Keratinocyte (primary cell): ENCODE data around the gene YAF2. TPM values are rescaled to one million over a fixed set of nuclear protein-coding genes. Genes with fewer than 3 reads are reported as not detected.

Experiments
- DNase-seq: peaks from one replicate; pipeline ENCODE4 v3.0.0-alpha.2; 2011; ENCODE audit warnings: low read depth, missing footprints, low spot score
- FAIRE-seq: peaks from 2 replicates; lab custom pipeline; 2011; peaks lifted over from hg19 to GRCh38; lab: Jason Lieb, UNC
- H2AFZ ChIP-seq: 2 replicates; pipeline ENCODE4 v1.6.0; 2012; ENCODE audit warnings: low read length, control low read depth, inconsistent platforms; ENCODE audit not compliant: control insufficient read depth
- H3K27ac ChIP-seq: 2 replicates; pipeline ENCODE4 v1.5.1; 2011; ENCODE audit warnings: low read length; ENCODE audit not compliant: control insufficient read depth, insufficient read depth
- H3K27me3 ChIP-seq: 3 replicates; pipeline ENCODE4 v1.6.0; 2011; ENCODE audit warnings: low read length; ENCODE audit not compliant: control insufficient read depth, insufficient read depth; ENCODE audit errors: extremely low read depth
- H3K36me3 ChIP-seq, 2 experiments: 2 replicates in 1 of 2; 3 replicates in 1 of 2; pipeline ENCODE4 v1.5.1; 2011; ENCODE audit warnings: low read length in 2 of 2, mild to moderate bottlenecking in 1 of 2; ENCODE audit not compliant: control insufficient read depth in 2 of 2, insufficient read depth in 2 of 2; ENCODE audit errors: extremely low read depth in 1 of 2
- H3K4me1 ChIP-seq: 3 replicates; pipeline ENCODE4 v1.5.1; 2011; ENCODE audit warnings: low read length; ENCODE audit not compliant: control insufficient read depth, insufficient read depth; ENCODE audit errors: extremely low read depth
- H3K4me2 ChIP-seq: 3 replicates; pipeline ENCODE4 v1.6.0; 2011; ENCODE audit warnings: low read depth, low read length; ENCODE audit not compliant: control insufficient read depth, insufficient read depth; ENCODE audit errors: extremely low read depth
- H3K4me3 ChIP-seq, 3 experiments: fragments of 200-600 bp in 1 of 3; sonication (generic) in 1 of 3; 2 replicates in 2 of 3; 3 replicates in 1 of 3; pipeline ENCODE4 v1.5.1; 2011 to 2016; ENCODE audit warnings: low read length in 3 of 3, mild to moderate bottlenecking in 3 of 3, control low read depth in 2 of 3, inconsistent platforms in 1 of 3, low read depth in 1 of 3, mixed read lengths in 1 of 3, mixed run types in 1 of 3, moderate library complexity in 1 of 3; ENCODE audit not compliant: control insufficient read depth in 2 of 3, insufficient read depth in 2 of 3; ENCODE audit errors: extremely low read depth in 1 of 3
- H3K79me2 ChIP-seq: 2 replicates; pipeline ENCODE4 v1.6.0; 2012; ENCODE audit warnings: low read length; ENCODE audit not compliant: control insufficient read depth, insufficient read depth
- H3K9ac ChIP-seq: 3 replicates; pipeline ENCODE4 v1.6.0; 2011; ENCODE audit warnings: low read length; ENCODE audit not compliant: control insufficient read depth, insufficient read depth; ENCODE audit errors: extremely low read depth
- H3K9me1 ChIP-seq: 3 replicates; pipeline ENCODE4 v1.6.0; 2011; ENCODE audit warnings: low read length; ENCODE audit not compliant: control insufficient read depth, insufficient read depth; ENCODE audit errors: extremely low read depth
- H3K9me3 ChIP-seq: 2 replicates; pipeline ENCODE4 v1.5.1; 2012; ENCODE audit warnings: low read depth, low read length; ENCODE audit not compliant: control insufficient read depth
- H4K20me1 ChIP-seq: 3 replicates; pipeline ENCODE4 v1.6.0; 2011; ENCODE audit warnings: low read length; ENCODE audit not compliant: control insufficient read depth, insufficient read depth; ENCODE audit errors: extremely low read depth
- EZH2 ChIP-seq: IDR thresholded peaks from one replicate; pipeline ENCODE4 v1.6.1; 2012; ENCODE audit warnings: inconsistent platforms, mild to moderate bottlenecking, low read length, moderate library complexity
- dilution Hi-C: fragments of 300-500 bp; cut with MboI; formaldehyde crosslinking; loops from one replicate; pipeline ENCODE4 v1.7.0; 2020; ENCODE audit warnings: low sequenced_read_pairs; ENCODE audit not compliant: extremely low pct_ligation_motif_present
- polyA plus RNA-seq, 5 experiments: library from polyadenylated mRNA; depleted of rRNA in 3 of 5; stranded (reverse) in 3 of 5; stranded (forward) in 1 of 5; unstranded in 1 of 5; fragments of >200 nt; gene quantifications; 1 replicate in 1 of 5; 2 replicates in 3 of 5; 3 replicates in 1 of 5; pipeline versions ENCODE4 v1.2.1 to v1.2.3, GENCODE V29; 2011 to 2012; ENCODE audit warnings: missing spikeins in 2 of 5, low read depth in 1 of 5, low replicate concordance in 1 of 5
- TF ChIP-seq, protein P1 (sequence below), 3 experiments: IDR thresholded peaks in 1 of 3; conservative IDR thresholded peaks in 1 of 3; optimal IDR thresholded peaks in 1 of 3; 2 replicates in 2 of 3; 3 replicates in 1 of 3; pipeline versions ENCODE3 to v1.5.1; 2011; ENCODE audit warnings: low read length in 3 of 3, mild to moderate bottlenecking in 3 of 3, moderate library complexity in 2 of 3, control low read depth in 1 of 3, inconsistent platforms in 1 of 3; ENCODE audit not compliant: insufficient read depth in 2 of 3; ENCODE audit errors: extremely low read depth in 1 of 3

The YAF2 gene
- polyA plus RNA-seq, 1 donor (not counting 4 experiments of a cell fraction or from before 2014, with no cell fraction given) = 15.3 TPM

DNA sequence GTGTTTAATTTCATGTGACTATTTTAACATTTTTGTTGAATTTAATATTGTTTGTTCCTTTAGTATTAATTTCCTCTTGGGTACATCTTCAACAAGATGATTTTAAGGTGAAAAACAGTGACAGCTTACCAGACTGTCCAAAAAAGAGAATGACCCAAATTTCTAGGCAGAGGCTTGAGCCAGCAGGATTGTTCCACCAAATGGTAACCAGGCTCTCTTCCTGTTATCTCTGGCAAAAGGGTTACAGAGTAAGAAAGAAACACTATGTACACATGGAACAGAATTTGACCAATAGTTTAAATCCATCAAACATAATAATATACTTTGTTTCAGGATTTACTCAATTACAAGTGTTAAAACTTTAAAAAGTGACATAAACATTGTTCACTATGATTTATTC lies 39.0 kb downstream of the YAF2 start:
- FAIRE-seq = no peak
- TF ChIP-seq, protein P1, sequence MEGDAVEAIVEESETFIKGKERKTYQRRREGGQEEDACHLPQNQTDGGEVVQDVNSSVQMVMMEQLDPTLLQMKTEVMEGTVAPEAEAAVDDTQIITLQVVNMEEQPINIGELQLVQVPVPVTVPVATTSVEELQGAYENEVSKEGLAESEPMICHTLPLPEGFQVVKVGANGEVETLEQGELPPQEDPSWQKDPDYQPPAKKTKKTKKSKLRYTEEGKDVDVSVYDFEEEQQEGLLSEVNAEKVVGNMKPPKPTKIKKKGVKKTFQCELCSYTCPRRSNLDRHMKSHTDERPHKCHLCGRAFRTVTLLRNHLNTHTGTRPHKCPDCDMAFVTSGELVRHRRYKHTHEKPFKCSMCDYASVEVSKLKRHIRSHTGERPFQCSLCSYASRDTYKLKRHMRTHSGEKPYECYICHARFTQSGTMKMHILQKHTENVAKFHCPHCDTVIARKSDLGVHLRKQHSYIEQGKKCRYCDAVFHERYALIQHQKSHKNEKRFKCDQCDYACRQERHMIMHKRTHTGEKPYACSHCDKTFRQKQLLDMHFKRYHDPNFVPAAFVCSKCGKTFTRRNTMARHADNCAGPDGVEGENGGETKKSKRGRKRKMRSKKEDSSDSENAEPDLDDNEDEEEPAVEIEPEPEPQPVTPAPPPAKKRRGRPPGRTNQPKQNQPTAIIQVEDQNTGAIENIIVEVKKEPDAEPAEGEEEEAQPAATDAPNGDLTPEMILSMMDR (optimal IDR thresholded peaks at IDR 0.05 in 1 of 3, IDR thresholded peaks at IDR 0.05 in 1 of 3, conservative IDR thresholded peaks at IDR 0.05 in 1 of 3; ENCODE audit: extremely low read depth in 1 of 3, insufficient read depth in 2 of 3, low read length in 3 of 3) = no peak
- TF ChIP-seq EZH2 = no peak

DNA sequence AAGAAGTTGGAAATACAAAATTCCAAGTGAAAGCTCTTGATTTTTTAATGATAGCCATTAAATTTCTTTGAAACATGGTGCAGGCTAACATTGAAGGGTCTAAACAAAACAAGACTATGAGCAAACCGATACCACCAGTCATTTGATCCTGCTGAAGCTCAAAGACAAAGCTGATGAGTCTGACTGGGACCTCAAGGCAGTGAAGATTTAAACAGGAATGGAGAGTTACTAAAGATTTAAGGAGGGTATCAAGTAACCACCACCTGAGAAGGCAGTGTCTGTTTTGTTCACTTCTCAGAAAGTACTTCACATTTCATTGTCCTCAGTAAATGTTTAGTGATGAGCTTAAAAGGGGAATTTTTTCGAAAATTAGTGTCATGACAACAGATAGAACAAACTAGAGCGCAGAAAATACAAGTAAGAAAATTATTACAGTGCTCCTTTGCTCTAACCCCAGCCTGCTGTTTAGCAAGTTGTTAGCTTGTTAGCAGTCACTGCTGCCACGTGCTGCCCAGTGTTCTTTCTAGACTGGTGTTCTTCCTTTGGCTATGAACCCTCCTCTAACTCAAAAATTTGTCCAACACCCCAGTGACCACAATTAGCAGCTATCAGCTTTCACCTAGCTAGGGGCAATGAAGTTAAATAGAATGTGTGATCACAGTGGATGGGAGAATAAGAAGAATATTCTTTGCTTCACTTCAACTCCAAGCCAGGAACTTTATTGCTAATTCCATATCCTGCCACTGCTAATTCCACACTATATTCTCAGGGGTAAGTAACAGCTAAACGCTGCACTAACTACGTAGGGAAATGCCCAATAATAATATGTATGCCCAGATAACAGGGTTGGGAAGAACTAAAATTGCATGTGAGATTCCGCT lies 41.1 kb downstream of the YAF2 start:
- no peak overlapping the region for H3K9ac ChIP-seq
- no peak for FAIRE-seq
- dilution Hi-C loops = no loop called here

More for the DNA sequence above, 39.0 kb downstream of the YAF2 start:
- Histone ChIP-seq H3K27ac (no peak overlapping the region), H2AFZ (no peak overlapping the region), H3K36me3 (no peaks in the 10 kb centered on the region), H3K9me1 (no peaks in the 10 kb centered on the region), H3K9ac (no peak overlapping the region), H4K20me1 (no peaks in the 10 kb centered on the region), H3K9me3 (no peaks in the 10 kb centered on the region), H3K4me2 (no peak overlapping the region), H3K4me1 (no peaks in the 10 kb centered on the region), H3K79me2 (no peaks in the 10 kb centered on the region), H3K27me3 (no peaks in the 10 kb centered on the region), H3K4me3 (no peak overlapping the region)
- dilution Hi-C loops = no loop called here
- no peak for DNase-seq

More for the DNA sequence above, 41.1 kb downstream of the YAF2 start:
- H3K4me1 ChIP-seq = no peaks in the 10 kb centered on the region
- no peak overlapping the region for H3K4me2 ChIP-seq
- TF ChIP-seq, protein P1 (optimal IDR thresholded peaks at IDR 0.05 in 1 of 3, IDR thresholded peaks at IDR 0.05 in 1 of 3, conservative IDR thresholded peaks at IDR 0.05 in 1 of 3; ENCODE audit: extremely low read depth in 1 of 3, insufficient read depth in 2 of 3, low read length in 3 of 3) = no peak
- H3K9me1 ChIP-seq = no peaks in the 10 kb centered on the region
- no peak overlapping the region for H2AFZ ChIP-seq
- no peak overlapping the region for H3K27ac ChIP-seq
- no peaks in the 10 kb centered on the region for H3K79me2 ChIP-seq
- H3K36me3 ChIP-seq = no peaks in the 10 kb centered on the region
- H3K4me3 ChIP-seq = no peak overlapping the region
- H3K27me3 ChIP-seq = no peaks in the 10 kb centered on the region
- no peaks in the 10 kb centered on the region for H4K20me1 ChIP-seq
- H3K9me3 ChIP-seq = no peaks in the 10 kb centered on the region
- DNase-seq = no peak
